Psoas muscle (tissue), 8 donors: ENCODE measurements around the gene ESR1. TPM values are rescaled to one million over a fixed set of nuclear protein-coding genes. Genes with fewer than 3 reads are reported as not detected.
A peak's percentile ranks its signal among the peaks of the same experiment; 100 is the strongest.

Experiments used
- ATAC-seq, 4 donors: fragments of 200-7000 bp; cut with Tn5 transposase; one replicate each; pipeline ENCODE4 v1.9.1; 2020; ENCODE audit warnings: moderate library complexity in 3 of 4, mild to moderate bottlenecking in 2 of 4
- DNase-seq, 2 donors: peaks; one replicate each; pipeline ENCODE4 v3.0.0-alpha.2; 2020
- H3K27ac ChIP-seq: fragments of 200-600 bp; one replicate; pipeline ENCODE4 v1.8.0; 2022
- H3K27me3 ChIP-seq, 3 donors: fragments of 200-600 bp in 1 of 3; one replicate each; pipeline versions ENCODE4 v1.6.1 to v1.8.0; 2013 to 2022; ENCODE audit warnings: low read length in 2 of 3, mild to moderate bottlenecking in 2 of 3, moderate library complexity in 1 of 3; ENCODE audit not compliant: insufficient read depth in 3 of 3
- H3K36me3 ChIP-seq, 2 donors: fragments of 200-600 bp in 1 of 2; one replicate each; pipeline versions ENCODE4 v1.6.1 to v1.8.0; 2013 to 2022; ENCODE audit warnings: low read depth in 1 of 2, mild to moderate bottlenecking in 1 of 2, moderate library complexity in 1 of 2; ENCODE audit not compliant: insufficient read depth in 1 of 2
- H3K4me1 ChIP-seq: fragments of 200-600 bp; one replicate; pipeline ENCODE4 v1.8.0; 2022
- H3K4me3 ChIP-seq: fragments of 200-600 bp; one replicate; pipeline ENCODE4 v1.8.0; 2022; ENCODE audit warnings: mild to moderate bottlenecking
- H3K9me3 ChIP-seq: fragments of 200-600 bp; one replicate; pipeline ENCODE4 v1.8.0; 2022
- WGBS, 3 donors: extraction: QIAGEN DNeasy Blood & Tissue Kit; methylation state at CpG; one replicate each; pipeline versions ENCODE4 v1.1.6 to v1.1.7; 2013; 5-methylcytosine and 5-hydroxymethylcytosine counted together
- intact Hi-C, 2 donors: fragments of 100-400 bp; cut with DNase I; formaldehyde crosslinking; loops; one replicate each; pipeline versions ENCODE4 v1.11.0 to v1.14.2; 2022
- polyA plus RNA-seq, 3 donors: library from polyadenylated mRNA; stranded (reverse); fragments of 200-250 nt; gene quantifications; one replicate each; pipeline ENCODE4 v1.2.3, GENCODE V29; 2013
- total RNA-seq, 4 donors: library from RNA; stranded (reverse); fragmentation: NEBNext Ultra II Directional in 2 of 4; extraction: Animal tissue kit (Norgen Biotek cat#: 25700) in 2 of 4; gene quantifications; one replicate each; pipeline versions ENCODE4 v1.2.1 to v1.2.4, GENCODE V29; 2021 to 2023
- TF ChIP-seq, protein P1 (sequence below): fragments of 200-600 bp; IDR thresholded peaks from one replicate; pipeline ENCODE4 v1.8.0; 2022; ENCODE audit warnings: antibody characterized with exemption
- donor health status: healthy with polysubstance abuse.
- donor health status: DM: no; HTN: no; CAD: no; lungs with moderate emphysema.
- donor health status: Bipolar disorder and iron deficiency.
- donor health status: healthy.
- donor health status: DM: yes; HTN: yes; CAD: no.
- donor health status: DM: no; HTN: no; CAD: no.
- donor health status: DM: no; HTN: no; CAD: no.
- donor health status: DM: yes; HTN: yes; CAD: no.

The ESR1 gene
- total and polyA plus RNA-seq, 7 donors: 0.42 to 4.4 (median 1.5) TPM

DNA sequence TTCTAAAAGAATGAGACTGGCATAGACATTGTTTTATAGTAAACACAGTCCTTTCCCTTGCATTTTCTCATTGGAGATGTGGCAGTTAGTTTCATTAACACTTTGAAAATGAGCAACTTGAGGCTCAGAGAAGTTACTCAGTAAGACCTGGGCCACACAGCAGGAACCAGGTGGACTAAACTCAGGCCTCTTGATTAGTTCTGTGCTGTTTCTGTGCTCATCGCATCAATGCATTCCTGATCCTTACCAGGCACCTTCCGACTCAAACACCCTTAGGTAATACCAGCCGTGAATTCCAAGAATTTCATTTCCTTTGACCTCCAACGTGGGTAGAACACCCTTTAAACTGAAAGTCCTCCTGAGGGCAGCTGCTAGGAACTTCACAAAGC lies 362.8 kb downstream of the ESR1 start:
- WGBS, 3 donors: 75 to 80% (median 75%) methylated on average over 4 of the region's 4 CpGs
- intact Hi-C loops: no loop called here
- Histone ChIP-seq H3K9me3 (no peaks in the 10 kb centered on the region), H3K27ac (peak overlapping the region; percentile 98), H3K36me3 (peaks cover 1 to 9% of the 10 kb centered on the region in 2 donors), H3K27me3 (no peaks in the 10 kb centered on the region), H3K4me1 (peaks cover 54% of the 10 kb centered on the region), H3K4me3 (no peak overlapping the region)
- DNase-seq (no peak), ATAC-seq (no peak)
- TF ChIP-seq, protein P1, sequence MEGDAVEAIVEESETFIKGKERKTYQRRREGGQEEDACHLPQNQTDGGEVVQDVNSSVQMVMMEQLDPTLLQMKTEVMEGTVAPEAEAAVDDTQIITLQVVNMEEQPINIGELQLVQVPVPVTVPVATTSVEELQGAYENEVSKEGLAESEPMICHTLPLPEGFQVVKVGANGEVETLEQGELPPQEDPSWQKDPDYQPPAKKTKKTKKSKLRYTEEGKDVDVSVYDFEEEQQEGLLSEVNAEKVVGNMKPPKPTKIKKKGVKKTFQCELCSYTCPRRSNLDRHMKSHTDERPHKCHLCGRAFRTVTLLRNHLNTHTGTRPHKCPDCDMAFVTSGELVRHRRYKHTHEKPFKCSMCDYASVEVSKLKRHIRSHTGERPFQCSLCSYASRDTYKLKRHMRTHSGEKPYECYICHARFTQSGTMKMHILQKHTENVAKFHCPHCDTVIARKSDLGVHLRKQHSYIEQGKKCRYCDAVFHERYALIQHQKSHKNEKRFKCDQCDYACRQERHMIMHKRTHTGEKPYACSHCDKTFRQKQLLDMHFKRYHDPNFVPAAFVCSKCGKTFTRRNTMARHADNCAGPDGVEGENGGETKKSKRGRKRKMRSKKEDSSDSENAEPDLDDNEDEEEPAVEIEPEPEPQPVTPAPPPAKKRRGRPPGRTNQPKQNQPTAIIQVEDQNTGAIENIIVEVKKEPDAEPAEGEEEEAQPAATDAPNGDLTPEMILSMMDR: no peak

DNA sequence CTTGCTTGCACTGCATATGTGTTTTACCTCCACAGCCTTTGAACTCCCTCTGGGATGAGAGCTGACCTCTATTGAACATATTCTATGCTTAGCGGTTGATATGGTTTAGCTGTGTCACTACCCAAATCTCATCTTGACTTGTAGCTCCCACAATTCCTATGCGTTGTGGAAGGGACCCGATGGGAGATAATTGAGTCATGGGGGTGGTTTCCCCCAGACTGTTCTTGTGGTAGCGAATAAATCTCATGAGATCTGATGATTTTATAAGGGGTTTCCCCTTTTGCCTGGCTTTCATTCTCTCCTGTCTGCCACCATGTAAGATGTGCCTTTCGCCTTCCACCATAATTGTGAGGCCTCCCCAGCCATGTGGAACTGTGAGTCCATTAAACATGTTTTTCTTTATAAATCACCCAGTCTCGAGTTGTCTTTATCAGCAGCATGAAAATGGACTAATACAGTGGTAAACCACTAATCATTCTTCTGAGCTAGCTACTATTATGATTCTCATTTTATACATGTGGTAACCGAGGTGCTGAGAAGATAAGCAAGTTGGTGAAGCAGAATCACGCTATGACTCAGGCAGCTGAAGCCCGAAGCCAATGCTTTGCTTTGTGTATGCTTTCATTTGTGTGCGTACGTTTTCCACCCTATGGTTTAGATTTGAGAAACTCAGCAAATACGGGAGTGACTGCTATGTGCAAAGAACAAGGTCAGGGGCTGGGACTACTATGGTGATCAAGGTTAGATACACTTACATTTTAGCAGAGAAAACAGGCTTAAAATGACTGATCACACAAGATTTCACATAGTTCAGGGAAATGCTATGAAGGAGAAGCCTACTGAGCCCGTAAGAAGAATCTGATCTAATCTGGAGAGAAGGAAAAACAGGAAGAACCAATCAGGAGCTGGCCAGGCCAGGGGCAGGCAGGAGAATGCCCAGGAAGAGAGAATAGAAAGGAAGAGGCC lies 363.5 kb downstream of the ESR1 start:
- no peak overlapping the region for H3K4me3 ChIP-seq
- H3K27ac ChIP-seq: peak overlapping the region; percentile 98
- WGBS, 3 donors: 89 to 90% (median 89%) methylated on average over 13 of the region's 13 CpGs
- peaks cover 48% of the 10 kb centered on the region for H3K4me1 ChIP-seq
- no peaks in the 10 kb centered on the region for H3K9me3 ChIP-seq
- TF ChIP-seq, protein P1: no peak
- H3K27me3 ChIP-seq: no peaks in the 10 kb centered on the region
- no peak for ATAC-seq
- intact Hi-C loops: no loop called here
- DNase-seq: no peak
- peaks cover 2 to 14% of the 10 kb centered on the region in 2 donors for H3K36me3 ChIP-seq

DNA sequence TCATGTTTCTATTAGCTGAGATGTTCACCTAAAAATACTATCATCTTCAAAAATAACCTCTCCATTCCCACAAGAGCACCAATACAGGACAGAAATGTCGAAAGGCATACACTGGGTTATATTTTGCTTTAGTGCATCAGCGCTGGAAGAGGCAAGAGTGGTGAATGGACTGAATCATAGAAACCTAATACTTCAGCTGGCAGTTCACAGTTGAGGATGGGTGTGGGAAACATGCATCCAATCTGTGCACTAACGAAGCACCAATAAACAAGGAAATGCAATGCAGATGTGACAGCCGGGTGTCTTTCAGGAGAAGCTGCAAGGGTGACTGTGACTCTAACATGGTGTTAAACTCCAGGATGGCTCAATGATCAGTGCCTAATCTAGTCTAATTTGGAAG lies 365.8 kb downstream of the ESR1 start:
- no peaks in the 10 kb centered on the region for H3K27me3 ChIP-seq
- peak overlapping the region; percentile 98 for H3K27ac ChIP-seq
- DNase-seq (peak in 1 of 2 donors; percentile 16), ATAC-seq (peak; percentile 86 to 93 (median 90))
- no peak overlapping the region for H3K4me3 ChIP-seq
- no peaks in the 10 kb centered on the region for H3K9me3 ChIP-seq
- H3K4me1 ChIP-seq: peaks cover 51% of the 10 kb centered on the region
- 20 to 42% (median 30%) methylated on average over 4 of the region's 4 CpGs for WGBS, 3 donors
- intact Hi-C loops: no loop called here
- peaks cover 2 to 18% of the 10 kb centered on the region in 2 donors for H3K36me3 ChIP-seq
- TF ChIP-seq, protein P1: no peak

DNA sequence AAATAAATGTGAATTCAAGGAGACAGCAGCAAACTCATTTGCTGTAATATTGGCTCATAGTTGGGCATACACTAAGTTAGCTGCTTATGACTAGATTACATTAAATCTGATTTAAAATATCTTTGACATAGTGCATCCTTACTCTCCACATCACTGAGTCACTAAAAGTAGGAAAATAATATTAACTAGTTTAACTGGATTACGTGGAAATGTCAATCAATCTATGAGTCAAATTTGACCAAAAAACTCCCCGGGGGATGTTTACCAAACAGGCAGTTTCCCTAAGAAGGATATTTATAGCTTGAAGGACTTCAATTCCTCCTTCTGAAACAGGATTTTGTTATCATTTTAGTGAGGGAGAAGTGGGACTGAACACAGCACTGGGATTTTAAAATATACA lies 366.5 kb downstream of the ESR1 start:
- WGBS, 3 donors: 69 to 88% (median 87%) methylated on average over 2 of the region's 2 CpGs
- Histone ChIP-seq H3K27me3 (no peaks in the 10 kb centered on the region), H3K4me1 (peaks cover 46% of the 10 kb centered on the region), H3K9me3 (no peaks in the 10 kb centered on the region), H3K27ac (peak overlapping the region; percentile 98), H3K36me3 (peaks cover 2 to 24% of the 10 kb centered on the region in 2 donors), H3K4me3 (no peak overlapping the region)
- ATAC-seq: no peak
- intact Hi-C loops: no loop called here
- TF ChIP-seq, protein P1: no peak
- DNase-seq: no peak
